ENCODE results near the gene PI4K2B.
"Not testable (repeated sequence)": the region's sequence is repeated elsewhere in the genome, so short reads cannot be mapped to it uniquely, and the experiment has no call there.

Gene PI4K2B

DNA sequence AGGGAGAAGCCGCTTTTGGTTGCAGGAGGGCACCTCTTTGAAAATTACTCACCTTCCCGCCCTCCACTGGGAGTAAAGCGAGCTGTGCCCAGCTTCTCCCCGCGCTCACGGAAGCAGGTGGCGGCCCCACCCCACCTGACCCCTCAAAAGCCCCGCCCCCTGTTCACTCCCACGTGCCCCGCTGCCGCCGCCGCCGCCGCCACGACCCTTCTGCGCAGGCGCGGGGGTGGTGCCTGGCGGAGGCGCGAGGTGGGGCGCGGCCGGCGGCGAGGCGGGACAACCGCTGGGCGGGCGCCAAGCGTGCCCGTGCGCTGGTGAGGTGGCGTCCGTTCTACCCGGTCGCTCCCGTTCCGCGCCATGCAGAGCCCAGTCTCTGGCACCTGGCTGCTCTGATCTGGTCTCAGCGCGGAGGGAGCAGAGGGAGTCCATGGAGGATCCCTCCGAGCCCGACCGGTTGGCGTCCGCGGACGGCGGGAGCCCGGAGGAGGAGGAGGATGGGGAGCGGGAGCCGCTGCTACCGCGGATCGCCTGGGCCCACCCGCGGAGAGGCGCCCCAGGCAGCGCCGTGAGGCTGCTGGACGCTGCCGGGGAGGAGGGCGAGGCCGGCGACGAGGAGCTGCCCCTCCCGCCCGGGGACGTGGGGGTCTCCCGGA lies at the start of gene PI4K2B:
PI4K2B (plus strand) TSS at position 297 of the 653 bp plus-strand sequence; CDS start at position 428, 131 bp downstream.
- peak; percentile 97 for DNase-seq

DNA sequence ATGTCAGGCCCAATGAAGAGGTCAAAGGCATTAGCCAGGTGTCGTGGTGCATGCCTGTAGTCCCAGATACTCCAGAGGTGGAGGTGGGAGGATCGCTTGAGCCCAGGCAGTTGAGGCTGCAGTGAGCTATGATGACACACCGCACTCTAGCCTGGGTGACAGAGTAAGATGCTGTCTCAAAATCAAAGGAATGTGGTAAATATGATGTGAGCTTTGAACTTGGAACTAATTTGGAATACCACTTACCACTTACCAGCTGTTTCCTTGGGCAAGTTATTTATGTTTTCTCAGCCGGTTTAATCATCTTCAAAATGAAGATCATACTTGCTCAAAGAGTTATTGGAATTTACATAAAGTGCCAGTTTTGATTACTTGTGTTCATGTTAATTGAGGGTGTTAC lies 49.8 kb upstream of the PI4K2B start:
- no peak for DNase-seq

DNA sequence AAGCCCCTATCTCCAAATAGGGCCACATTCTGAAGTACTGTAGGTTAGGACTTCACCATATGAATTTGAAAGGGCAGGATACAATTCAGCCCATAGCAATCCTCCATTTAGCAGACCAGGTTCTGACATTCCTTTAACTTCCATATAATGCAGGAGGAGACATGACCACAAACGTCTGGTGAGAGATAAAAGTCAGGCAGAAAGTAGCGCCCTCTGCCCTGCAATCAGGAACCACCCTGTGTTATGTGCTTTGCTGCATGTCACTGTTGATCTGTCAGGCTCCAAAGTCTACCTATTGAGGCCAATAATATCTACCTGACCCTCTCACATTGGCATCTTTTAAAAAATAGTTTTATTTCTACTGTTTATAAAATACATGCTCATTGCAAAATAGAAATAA lies 43.4 kb upstream of the PI4K2B start:
- DNase-seq = no peak

DNA sequence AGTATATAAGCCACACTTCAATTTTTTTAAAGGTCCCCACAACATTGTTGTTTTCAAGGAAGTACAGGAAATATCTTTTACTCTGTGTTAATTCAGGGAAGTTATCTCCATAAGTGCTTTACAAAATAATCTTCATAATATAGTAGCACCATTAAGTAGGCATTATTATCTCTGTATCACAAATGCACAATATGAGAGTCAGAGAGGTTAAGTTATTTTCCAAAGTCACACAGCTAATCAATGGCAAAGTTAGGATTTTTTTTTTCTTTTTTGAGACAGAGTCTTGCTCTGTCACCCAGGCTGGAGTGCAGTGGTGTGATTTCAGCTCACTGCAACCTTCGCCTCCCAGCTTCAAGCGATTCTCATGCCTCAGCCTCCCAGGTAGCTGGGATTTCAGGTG lies 35.1 kb upstream of the PI4K2B start:
- DNase-seq = no peak

DNA sequence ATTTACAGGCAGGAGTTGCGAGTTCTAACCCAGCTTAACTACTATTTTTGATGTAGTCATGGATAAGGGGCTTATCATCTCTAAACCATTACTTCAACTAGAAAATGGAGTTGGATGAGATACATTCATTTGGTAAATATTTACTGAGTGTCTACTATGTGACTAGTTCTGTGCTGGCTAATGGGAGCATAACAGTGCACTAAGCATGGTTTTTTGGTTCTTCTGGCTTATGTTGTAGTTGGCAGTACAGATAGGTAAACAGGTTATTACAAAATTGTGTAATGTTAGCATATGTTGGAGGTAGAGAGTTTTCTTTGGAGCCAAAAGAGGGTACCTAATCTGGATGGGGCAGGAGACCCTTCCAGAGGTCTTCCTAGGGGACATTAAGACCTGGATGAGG lies 25.8 kb upstream of the PI4K2B start:
- no peak for DNase-seq

DNA sequence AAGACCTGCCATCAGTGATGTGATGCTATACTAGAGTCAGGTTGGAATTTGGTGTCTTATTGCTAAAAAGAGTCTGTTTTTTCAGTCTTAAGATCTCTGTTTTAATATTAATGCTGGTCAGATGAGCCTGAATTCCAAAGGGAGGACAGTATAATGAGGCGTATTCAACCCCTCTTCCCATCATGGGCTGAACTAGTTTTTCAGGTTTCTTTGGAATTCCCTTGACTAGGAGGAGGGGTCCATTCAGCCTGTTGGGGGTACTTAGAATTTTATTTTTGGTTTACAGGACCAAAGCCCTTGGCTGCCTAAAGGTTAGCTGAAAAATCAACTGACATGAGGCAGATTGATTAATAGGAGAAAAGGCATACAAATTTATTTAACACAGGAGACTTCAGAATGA lies 24.1 kb upstream of the PI4K2B start:
- DNase-seq = no peak

DNA sequence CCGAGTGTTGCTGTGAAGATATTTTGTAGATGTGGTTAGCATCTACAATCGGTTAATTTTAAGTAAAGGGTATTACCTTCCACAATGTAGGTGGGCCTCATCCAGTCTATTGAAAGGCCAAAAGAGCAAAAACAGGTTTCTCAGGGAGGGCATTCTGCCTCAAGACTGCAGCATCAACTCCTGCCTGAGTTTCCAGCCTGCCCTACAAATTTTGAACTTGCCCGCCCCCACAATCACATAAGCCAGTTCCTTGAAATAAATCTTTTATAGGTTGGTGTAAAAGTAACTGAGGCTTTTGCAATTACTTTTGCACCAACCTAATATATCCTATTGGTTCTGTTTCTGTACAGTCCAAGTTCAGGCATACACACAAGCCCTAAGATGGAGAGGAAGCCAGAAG lies 22.1 kb upstream of the PI4K2B start:
- no peak for DNase-seq

DNA sequence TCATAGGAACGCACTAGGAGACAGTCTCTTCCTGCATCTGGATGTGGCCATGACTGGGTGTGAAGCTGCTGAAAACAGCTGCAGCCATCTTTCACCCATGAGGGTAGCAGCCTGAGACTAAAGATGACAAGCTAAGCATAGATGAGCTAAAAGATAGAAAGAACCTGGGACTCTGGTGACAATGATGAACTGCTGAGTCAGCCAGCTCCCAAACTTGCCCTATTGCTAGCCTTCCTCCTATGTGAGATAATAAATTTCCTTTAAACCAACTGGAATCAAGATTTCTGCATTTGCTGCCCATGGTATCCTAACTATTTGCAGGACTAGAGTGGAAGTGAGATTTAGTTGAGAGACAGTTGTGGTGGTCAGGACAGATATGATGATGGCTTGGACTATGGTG lies 21.0 kb upstream of the PI4K2B start:
- no peak for DNase-seq

DNA sequence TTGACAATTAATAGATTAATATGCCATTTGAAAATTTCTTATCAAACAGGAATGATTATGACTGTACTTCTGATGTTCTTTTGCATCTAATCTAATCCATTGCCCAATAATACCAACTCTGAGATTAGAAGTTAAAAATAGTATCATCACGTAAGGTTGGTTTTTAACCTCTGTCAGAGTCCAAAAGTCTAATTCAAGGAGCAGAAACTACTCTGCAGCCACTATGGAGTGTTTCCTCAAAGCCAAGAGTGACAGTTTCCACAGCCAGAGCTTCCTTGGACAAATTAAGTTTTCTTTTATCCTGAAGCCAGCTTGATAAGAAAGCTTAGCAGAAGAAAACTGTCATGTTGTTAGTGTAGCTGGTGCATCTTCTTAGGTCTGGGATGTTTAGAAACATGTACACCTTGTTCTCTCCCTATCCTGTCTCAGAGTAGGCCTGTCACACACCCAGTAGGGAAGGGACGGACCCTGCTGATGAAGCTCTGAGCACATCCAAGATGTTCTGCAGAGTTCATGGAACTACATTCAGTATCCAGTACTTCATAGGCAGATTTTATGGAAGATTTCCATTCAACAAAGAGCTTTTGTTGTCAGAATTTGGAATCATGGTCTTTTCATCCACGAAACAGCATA lies 20.4 kb upstream of the PI4K2B start:
- no peak for DNase-seq

DNA sequence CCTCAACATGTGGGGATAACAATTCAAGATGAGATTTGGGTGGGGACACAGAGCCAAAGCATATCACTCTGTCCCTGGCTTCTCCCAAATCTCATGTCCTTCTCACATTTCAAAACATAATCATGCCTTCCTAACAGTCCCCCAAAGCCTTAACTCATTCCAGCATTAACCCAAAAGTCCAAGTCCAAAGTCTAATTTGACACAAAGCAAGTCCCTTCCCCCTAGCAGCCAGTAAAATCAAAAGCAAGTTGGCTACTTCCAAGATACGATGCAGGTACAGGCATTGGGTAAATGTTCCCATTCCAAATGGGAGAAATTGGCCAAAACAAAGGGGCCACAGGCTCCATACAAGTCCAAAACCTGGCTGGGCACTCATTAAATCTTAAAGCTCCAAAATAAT lies 19.1 kb upstream of the PI4K2B start:
- not testable (repeated sequence) for DNase-seq

DNA sequence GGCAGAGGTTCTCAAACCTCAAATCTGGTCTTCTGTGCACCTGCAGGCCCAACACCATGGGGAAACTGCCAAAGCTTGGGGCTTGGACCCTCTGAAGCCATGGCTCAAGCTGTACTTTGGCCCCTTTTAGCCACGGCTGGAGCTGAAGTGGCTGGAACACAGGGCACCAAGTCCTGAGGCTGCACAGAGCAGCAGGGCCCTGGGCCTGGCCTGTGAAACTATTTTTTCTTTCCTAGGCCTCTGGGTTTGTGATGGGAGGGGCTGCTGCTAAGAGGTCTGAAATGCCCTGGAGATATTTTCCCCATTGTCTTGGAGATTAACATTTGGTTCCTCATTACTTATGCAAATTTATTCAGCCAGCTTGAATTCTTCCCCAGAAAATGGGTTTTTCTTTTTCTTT lies 18.3 kb upstream of the PI4K2B start:
- no peak for DNase-seq

DNA sequence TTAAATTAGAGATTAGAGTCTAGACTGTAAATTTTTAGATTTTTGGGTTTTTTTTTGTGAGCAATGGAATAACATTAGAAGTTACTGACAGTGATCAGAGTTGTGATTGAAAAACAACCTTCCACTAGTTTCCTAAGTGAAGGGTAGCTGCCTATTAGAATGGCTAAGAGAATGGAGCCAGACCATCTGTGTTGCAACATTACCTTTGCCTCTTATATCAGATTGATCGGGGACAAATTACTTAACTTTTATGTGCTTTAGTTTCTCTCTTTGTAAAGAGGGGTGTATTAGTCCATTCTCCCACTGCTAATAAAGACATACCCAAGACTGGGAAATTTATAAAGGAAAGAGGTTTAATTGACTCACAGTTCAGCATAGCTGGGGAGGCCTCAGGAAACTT lies 12.5 kb upstream of the PI4K2B start:
- DNase-seq = no peak

DNA sequence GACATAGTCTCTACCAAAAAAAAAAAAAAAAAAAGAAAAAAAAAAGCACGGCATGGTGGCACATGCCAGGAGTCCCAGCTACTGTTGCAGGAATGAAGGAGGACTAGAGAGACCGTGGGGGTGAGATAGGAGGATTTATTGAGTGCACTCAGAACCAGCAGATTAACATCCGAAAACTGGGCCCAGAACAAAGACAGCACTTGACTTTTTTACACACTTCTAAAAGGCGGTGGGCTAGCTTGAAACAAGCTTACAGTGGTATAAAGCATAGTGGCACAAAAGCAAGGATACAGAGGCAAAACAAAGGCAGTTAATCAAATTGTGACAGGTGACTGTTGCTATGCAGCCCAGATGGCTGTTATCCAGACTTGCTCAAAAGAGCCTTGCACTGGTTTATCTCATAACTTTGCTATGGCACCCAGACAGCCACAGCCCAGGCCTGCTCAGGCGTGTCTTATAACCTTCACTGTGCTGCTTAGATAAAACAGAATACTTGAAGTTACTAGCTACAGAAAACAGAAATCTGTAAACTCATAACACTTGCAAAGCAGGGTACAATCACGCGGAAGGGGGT lies 9.9 kb upstream of the PI4K2B start:
- no peak for DNase-seq

DNA sequence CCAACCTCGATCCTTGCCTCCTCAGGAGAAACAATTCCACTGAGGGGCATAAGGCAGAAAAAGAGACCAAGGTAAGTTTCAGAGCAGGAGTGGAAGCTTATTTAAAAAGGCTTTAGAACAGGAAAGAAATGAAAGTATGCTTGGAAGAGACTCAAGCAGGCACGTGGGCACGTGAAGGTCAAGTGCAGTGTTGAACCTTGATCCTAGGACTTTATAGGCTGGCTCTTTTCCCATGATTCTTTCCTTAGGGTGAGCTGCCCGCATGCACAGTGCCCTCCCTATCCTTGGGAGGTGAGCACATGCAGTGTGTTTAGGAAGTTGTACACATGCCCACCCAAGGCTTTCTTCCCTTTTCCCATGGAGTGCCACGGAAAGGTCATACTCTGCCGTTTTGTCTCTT lies 4.0 kb upstream of the PI4K2B start:
- no peak for DNase-seq

DNA sequence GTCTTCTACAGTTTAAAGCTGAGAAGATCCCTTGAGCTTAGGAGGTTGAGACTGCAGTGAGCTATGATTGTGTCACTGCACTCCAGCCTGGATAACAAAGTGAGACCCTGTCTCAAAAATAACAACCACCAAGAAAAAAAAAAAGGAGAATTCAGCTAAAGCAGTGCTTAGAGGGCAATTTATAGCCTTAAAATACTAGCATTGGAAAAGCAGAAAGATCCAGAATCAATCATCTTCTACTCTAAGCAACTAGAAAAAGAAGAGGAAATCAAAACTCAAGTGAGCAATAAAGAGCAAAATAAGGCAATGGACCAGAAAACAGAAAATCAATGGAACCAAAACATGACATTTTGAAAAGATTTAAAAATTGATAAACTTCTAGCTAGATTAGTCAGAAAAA lies 639 bp upstream of the PI4K2B start:
- DNase-seq = no peak

DNA sequence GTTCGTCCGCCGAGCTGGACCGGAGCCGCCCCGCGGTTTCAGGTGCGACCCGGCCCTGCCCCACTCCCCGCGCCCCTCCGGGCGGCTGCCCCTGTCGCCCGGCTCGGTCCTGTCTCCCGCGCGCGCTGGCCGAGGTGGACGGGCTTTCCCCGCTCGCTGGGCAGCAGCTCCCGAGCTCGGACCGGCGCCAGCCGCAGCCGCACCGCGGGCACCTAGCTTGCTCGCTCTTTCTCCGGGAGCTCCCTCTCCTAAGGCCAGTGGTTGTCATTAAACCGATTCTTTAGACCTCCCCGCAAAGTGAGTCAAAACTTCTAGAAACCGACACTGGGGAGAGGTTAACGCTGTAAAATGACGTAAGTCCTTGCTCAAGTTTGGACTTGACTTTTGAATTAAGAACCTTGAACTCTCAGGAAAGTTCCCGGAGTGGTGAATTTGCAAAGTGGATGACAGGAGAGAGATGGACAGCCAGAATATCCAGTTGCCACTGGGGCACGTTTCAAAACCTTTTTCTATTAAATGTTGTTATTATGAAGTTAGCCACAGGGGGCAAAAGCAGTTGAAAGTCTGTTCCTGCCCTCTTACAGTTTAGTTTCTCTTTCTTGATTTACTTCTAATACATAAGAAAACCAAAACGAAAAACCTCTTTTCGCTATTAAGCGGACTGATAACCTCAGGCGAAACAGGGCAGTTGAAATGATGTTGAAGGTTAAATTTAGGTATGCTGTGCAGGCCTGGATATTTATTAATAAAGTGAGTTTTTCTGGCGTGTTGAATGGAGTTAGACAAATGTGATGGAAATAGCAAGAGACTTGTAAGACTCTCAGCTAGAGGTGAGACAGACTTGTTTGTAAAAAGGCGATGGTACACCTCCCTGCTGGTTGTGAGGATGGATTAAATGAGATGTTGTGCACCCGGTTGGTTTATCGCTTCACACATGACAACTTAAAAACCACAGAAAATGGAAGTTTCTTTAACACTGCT lies 847 bp downstream of the PI4K2B start:
- peak; percentile 93 for DNase-seq

DNA sequence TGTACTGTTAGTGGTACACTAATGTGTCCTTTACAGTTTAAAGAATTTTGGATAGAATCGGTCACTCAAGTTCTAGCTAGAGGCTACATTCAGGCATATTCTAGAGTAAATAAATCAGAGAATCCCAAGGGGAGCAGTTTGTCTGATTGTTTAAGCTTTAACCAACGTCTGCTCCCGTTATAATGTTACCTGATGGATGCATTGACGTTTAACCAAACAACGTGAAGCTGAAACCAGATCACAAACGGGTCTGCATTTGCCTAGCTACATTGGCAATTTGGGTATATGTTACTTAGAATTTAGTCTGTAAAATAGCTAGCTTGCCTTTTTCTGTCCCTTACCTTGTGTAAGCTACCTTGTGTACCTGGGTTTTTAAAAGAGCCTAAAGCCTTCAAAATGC lies 1.6 kb downstream of the PI4K2B start:
- DNase-seq = peak; percentile 6

DNA sequence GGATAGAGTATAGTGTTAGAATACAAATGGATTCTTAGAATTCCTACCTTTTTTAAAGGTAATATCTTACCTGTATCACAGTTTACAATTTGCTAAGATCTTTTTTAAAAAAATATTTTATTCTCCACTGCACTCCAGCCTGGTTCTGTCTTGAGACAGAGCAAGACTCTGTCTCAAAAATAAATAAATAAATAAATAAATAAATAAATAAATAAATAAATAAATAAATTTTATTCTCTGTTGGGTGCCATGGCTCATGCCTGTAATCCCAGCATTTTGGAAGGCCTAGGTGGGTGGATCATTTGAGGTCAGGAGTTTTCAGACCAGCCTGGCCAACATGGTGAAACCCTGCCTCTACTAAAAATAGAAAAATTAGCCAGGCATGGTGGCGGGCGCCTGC lies 2.2 kb downstream of the PI4K2B start:
- DNase-seq = not testable (repeated sequence)

DNA sequence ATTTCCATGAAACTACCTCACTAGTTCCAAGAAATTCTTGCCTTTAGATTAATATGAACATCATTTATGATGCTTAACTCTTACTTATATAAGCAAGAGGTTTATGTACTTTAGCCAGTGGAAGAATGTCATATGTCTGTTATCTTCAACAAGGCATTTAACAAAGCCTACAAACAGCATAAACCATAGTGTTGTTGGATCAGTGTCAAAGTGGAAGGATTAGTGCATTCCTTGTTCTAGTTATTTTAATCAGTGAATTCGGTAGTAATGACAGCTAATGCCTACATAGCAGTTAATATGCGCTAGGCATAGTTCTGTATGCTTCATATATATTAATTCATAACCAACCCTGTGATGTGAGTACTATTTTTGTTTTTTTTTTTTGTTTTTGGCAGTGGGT lies 3.1 kb downstream of the PI4K2B start:
- no peak for DNase-seq

DNA sequence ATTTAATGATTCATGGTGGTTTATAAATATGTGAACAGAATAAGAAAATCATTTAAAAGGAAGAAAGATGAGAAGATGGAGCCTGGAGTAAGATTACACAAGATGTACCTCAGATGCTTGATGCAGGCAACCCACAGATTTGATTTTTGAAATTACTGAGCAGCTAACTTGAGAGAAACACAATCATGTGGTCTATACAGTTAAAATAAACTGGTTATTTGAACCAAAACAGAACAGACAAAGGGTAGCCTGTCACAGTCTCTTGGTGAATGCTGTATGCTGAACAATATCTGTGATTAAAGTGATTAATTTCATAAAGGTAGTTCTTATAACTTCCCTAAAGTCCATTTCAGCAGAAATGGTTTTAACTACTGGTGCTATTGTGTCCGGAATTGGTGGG lies 4.2 kb downstream of the PI4K2B start:
- DNase-seq = no peak

DNA sequence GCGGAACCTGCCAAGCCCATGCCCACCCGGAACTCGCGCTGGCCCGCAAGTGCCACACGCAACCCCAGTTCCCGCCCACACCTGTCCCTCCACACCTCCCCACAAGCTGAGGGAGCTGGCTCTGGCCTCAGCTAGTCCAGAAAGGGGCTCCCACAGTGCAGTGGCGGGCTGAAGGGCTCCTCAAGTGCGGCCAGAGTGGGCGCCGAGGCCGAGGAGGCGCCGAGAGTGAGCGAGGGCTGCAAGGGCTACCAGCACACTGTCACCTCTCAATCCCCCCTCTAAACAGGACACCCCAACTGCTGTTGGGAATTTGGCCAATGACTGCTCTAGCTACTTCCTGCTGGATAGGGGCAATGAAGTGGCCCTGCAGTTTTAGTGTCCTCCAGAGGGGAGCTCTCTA lies 5.7 kb downstream of the PI4K2B start:
- DNase-seq = not testable (repeated sequence)

DNA sequence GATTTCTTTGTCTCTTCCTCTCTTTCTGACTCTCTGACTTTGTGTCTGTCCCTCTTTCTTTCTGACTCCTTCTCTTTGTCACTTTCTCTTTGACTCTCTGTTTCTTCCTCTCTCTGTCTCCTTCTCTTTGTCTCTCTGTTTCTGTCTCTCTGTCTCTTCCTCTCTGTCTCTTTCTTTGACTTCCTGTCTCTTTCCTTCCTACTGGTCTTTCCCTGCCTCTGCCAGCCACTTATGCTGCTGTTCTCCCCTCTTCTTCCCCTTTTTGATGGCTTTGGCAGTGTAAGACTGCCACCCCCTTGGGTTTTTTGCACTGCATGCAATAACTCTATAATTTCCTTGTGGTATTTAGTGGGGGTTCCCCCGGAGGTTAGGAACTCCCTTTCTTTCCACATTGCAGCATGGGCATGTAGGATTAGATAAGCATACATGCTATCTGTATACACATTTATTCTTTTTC lies 6.9 kb downstream of the PI4K2B start:
- peak; percentile 75 for DNase-seq

DNA sequence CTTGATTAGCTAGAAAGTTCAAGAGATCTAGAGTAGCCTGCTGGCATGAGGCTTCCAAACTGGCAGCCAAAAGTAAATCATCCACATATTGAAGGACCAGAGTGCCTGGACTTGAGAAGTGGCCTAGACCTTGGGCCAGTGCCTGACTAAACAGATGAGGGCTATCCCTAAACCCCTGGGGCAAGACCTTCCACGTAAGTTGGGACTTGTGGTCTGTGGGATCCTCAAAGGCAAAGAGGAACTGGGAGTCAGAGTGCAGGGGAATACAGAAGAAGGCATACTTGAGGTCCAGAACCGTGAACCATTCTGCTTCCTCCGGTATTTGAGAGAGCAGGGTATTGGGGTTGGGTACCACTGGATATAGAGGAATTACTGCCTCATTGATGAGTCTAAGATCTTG lies 8.4 kb downstream of the PI4K2B start:
- peak; percentile 55 for DNase-seq

Measured in suppressor macrophage treated with lipopolysaccharide for 4 hours (primary cell).